ENCODE measurements around the gene PPP1R13B.

- no peak for TF ChIP-seq NR3C1 (CRISPR knock-in tag; conservative IDR thresholded peaks at IDR 0.05; ENCODE audit: low read depth)
- TF ChIP-seq, protein P1, sequence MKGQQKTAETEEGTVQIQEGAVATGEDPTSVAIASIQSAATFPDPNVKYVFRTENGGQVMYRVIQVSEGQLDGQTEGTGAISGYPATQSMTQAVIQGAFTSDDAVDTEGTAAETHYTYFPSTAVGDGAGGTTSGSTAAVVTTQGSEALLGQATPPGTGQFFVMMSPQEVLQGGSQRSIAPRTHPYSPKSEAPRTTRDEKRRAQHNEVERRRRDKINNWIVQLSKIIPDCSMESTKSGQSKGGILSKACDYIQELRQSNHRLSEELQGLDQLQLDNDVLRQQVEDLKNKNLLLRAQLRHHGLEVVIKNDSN (CRISPR knock-in tag; IDR thresholded peaks at IDR 0.05), result no peak
- no peak for TF ChIP-seq CTCF (IDR thresholded peaks at IDR 0.05)
- TF ChIP-seq, protein P2, sequence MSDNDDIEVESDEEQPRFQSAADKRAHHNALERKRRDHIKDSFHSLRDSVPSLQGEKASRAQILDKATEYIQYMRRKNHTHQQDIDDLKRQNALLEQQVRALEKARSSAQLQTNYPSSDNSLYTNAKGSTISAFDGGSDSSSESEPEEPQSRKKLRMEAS (CRISPR knock-in tag; IDR thresholded peaks at IDR 0.05), result no peak
Measured at GRCh38 chr14:103770902-103771301, 76.5 kb downstream of the PPP1R13B start.

Data from WTC11 (cell line).